HG03095 (cell line): ENCODE results near the gene ADGRL4.
A peak's percentile ranks its signal among the peaks of the same experiment; 100 is the strongest.
"Not testable (repeated sequence)": the region's sequence is repeated elsewhere in the genome, so short reads cannot be mapped to it uniquely, and the experiment has no call there.

ENCODE experiments used
- ATAC-seq: cut with Tn5 transposase; IDR thresholded peaks from one replicate; pipeline ENCODE4 v1.9.1; 2021; ENCODE audit warnings: moderate library complexity; ENCODE audit not compliant: unreplicated experiment

Gene ADGRL4

GRCh38 chr1:78919150-78919549 is 87.4 kb downstream of the ADGRL4 start:
- ATAC-seq = no peak

GRCh38 chr1:78918157-78918556 is 88.4 kb downstream of the ADGRL4 start:
- ATAC-seq = no peak

GRCh38 chr1:78916986-78917385 is 89.5 kb downstream of the ADGRL4 start:
- no peak for ATAC-seq

GRCh38 chr1:78913950-78914349 is 92.6 kb downstream of the ADGRL4 start:
- ATAC-seq = no peak

- no peak for ATAC-seq
Observed at GRCh38 chr1:78911956-78912880, 94.3 kb downstream of the ADGRL4 start.

- no peak for ATAC-seq
Observed at GRCh38 chr1:78902641-78903040, 103.9 kb downstream of the ADGRL4 start.

GRCh38 chr1:78894811-78895210 is 111.7 kb downstream of the ADGRL4 start:
- ATAC-seq = no peak

- ATAC-seq = no peak
Observed at GRCh38 chr1:78892260-78892840, 114.2 kb downstream of the ADGRL4 start.

GRCh38 chr1:78887458-78887857 is 119.1 kb downstream of the ADGRL4 start:
- ATAC-seq = no peak

- no peak for ATAC-seq
Observed at GRCh38 chr1:78884685-78885452, 121.7 kb downstream of the ADGRL4 start.

- no peak for ATAC-seq
Observed at GRCh38 chr1:78880223-78880622, 126.3 kb downstream of the ADGRL4 start.

- not testable (repeated sequence) for ATAC-seq
Observed at GRCh38 chr1:78875986-78876385, 130.5 kb downstream of the ADGRL4 start.

GRCh38 chr1:78872801-78873200 is 133.7 kb downstream of the ADGRL4 start:
- not testable (repeated sequence) for ATAC-seq

- ATAC-seq = no peak
Observed at GRCh38 chr1:78871249-78871648, 135.3 kb downstream of the ADGRL4 start.

- no peak for ATAC-seq
Observed at GRCh38 chr1:78869136-78869535, 137.4 kb downstream of the ADGRL4 start.

GRCh38 chr1:78864175-78864574 is 142.4 kb downstream of the ADGRL4 start:
- ATAC-seq = no peak

- no peak for ATAC-seq
Observed at GRCh38 chr1:78856096-78856495, 150.4 kb downstream of the ADGRL4 start.

GRCh38 chr1:78855258-78855657 is 151.3 kb downstream of the ADGRL4 start:
- ATAC-seq = peak; percentile 95

GRCh38 chr1:78854556-78854955 is 152.0 kb downstream of the ADGRL4 start:
- no peak for ATAC-seq

- ATAC-seq = no peak
Observed at GRCh38 chr1:78843546-78843945, 163.0 kb downstream of the ADGRL4 start.

GRCh38 chr1:78843111-78843510 is 163.4 kb downstream of the ADGRL4 start:
- ATAC-seq = no peak
